Upper lobe of left lung (tissue), 4 donors: Measurements from ENCODE around the gene FLCN.

Source experiments
- CTCF ChIP-seq, 6 experiments: fragments of 450-650 bp in 4 of 6; fragments of 200-600 bp in 2 of 6; sonication (generic) in 2 of 6; IDR thresholded peaks; one replicate each; pipeline ENCODE4 v1.5.1; 2016 to 2019; ENCODE audit warnings: antibody characterized with exemption in 6 of 6
- EP300 ChIP-seq, 4 donors: sonication (generic); formaldehyde crosslinking; IDR thresholded peaks; one replicate each; pipeline ENCODE4 v1.5.1; 2017; ENCODE audit warnings: antibody characterized with exemption in 4 of 4, control low read depth in 2 of 4

- TF ChIP-seq EP300 (IDR thresholded peaks at IDR 0.05) (no peak), CTCF (IDR thresholded peaks at IDR 0.05) (no peak)
These were observed 53.2 kb downstream of the FLCN start for GRCh38 chr17:17183744-17184143.
